Neural progenitor cell (in vitro differentiated cells): ENCODE results near the gene SEPTIN1.

Experiments
- CTCF ChIP-seq: fragments of 200-600 bp; sonication (generic); IDR thresholded peaks from 2 replicates; pipeline ENCODE4 v1.5.1; 2017; ENCODE audit warnings: antibody characterized with exemption, mild to moderate bottlenecking
- EZH2 ChIP-seq: fragments of 200-600 bp; sonication (generic); IDR thresholded peaks from 2 replicates; pipeline ENCODE4 v1.6.1; 2017; ENCODE audit warnings: antibody characterized with exemption, mild to moderate bottlenecking, moderate library complexity

GRCh38 chr16:30409125-30410060 is 27.0 kb upstream of the SEPTIN1 start:
- TF ChIP-seq CTCF, result peak; percentile 89
- TF ChIP-seq EZH2, result no peak
